Prostate gland (tissue), 2 donors: ENCODE measurements around the gene RSPH9. TPM values are rescaled to one million over a fixed set of nuclear protein-coding genes. Genes with fewer than 3 reads are reported as not detected.
"Not testable (repeated sequence)": the region's sequence is repeated elsewhere in the genome, so short reads cannot be mapped to it uniquely, and the experiment has no call there.

Experiments used
- DNase-seq: peaks from one replicate; pipeline ENCODE4 v3.0.0-alpha.2; 2019; ENCODE audit warnings: low spot score
- H3K27ac ChIP-seq, 2 donors: fragments of 200-600 bp; sonication (generic); 2 replicates each; pipeline ENCODE4 v1.5.1; 2017 to 2019
- H3K27me3 ChIP-seq: fragments of 200-600 bp; sonication (generic); replicated peaks from 2 replicates; pipeline ENCODE4 v1.5.1; 2019; ENCODE audit not compliant: insufficient read depth
- H3K36me3 ChIP-seq, 2 donors: fragments of 200-600 bp; sonication (generic); 1 replicate in 1 of 2; 2 replicates in 1 of 2; pipeline versions ENCODE4 v1.5.1 to v1.8.1; 2017 to 2019
- H3K4me1 ChIP-seq: fragments of 200-600 bp; sonication (generic); replicated peaks from 2 replicates; pipeline ENCODE4 v1.5.1; 2019
- H3K4me3 ChIP-seq, 2 donors: fragments of 200-600 bp; sonication (generic); 2 replicates each; pipeline ENCODE4 v1.5.1; 2017 to 2019
- H3K9me3 ChIP-seq: fragments of 200-600 bp; sonication (generic); 2 replicates; pipeline ENCODE4 v1.5.1; 2017
- CTCF ChIP-seq, 4 experiments: fragments of 200-600 bp in 2 of 4; fragments of 450-650 bp in 2 of 4; sonication (generic) in 2 of 4; IDR thresholded peaks; 1 replicate in 3 of 4; 2 replicates in 1 of 4; pipeline ENCODE4 v1.5.1; 2016 to 2019; ENCODE audit warnings: antibody characterized with exemption in 4 of 4, mild to moderate bottlenecking in 2 of 4, moderate library complexity in 2 of 4
- POLR2A ChIP-seq: fragments of 450-650 bp; IDR thresholded peaks from one replicate; pipeline ENCODE4 v1.6.1; 2016; ENCODE audit warnings: antibody characterized with exemption, mild to moderate bottlenecking
- POLR2AphosphoS5 ChIP-seq: sonication (generic); formaldehyde crosslinking; IDR thresholded peaks from one replicate; pipeline ENCODE4 v1.6.1; 2017; ENCODE audit warnings: antibody characterized with exemption
- WGBS: methylation state at CpG from one replicate; pipeline ENCODE4 v1.1.5; 2018; 5-methylcytosine and 5-hydroxymethylcytosine counted together
- intact Hi-C: fragments of 100-400 bp; cut with DNase I; formaldehyde crosslinking; loops from one replicate; pipeline ENCODE4 v1.14.2; 2022
- total RNA-seq, 2 donors: library from RNA; depleted of rRNA; stranded (reverse); fragments of >200 nt; gene quantifications; one replicate each; pipeline ENCODE4 v1.1.0, GENCODE V29; 2016

The RSPH9 gene
- total RNA-seq, 2 donors from 2014 or later = 0.23 to 1.9 TPM

GRCh38 chr6:43697421-43697820, 52.6 kb downstream of the RSPH9 start:
- no peak for DNase-seq
- 93% methylated on average over 3 of the region's 3 CpGs for WGBS
- Histone ChIP-seq H3K36me3 (no peaks in the 10 kb centered on the region), H3K4me3 (no peak overlapping the region), H3K27me3 (no peaks in the 10 kb centered on the region), H3K9me3 (no peaks in the 10 kb centered on the region), H3K27ac (no peak overlapping the region), H3K4me1 (peaks cover 4% of the 10 kb centered on the region)
- intact Hi-C loops = no loop called here
- TF ChIP-seq POLR2A = no peak
- no peak for TF ChIP-seq POLR2AphosphoS5
- TF ChIP-seq CTCF (IDR thresholded peaks at IDR 0.05) = no peak

- intact Hi-C loops = no loop called here
- H3K36me3 ChIP-seq = no peaks in the 10 kb centered on the region
- H3K9me3 ChIP-seq = no peaks in the 10 kb centered on the region
- no peaks in the 10 kb centered on the region for H3K27me3 ChIP-seq
- peaks cover 4% of the 10 kb centered on the region for H3K4me1 ChIP-seq
- H3K4me3 ChIP-seq = no peak overlapping the region
- DNase-seq = no peak
- TF ChIP-seq POLR2A (no peak), CTCF (IDR thresholded peaks at IDR 0.05) (no peak), POLR2AphosphoS5 (no peak)
- peak overlapping the region; percentile 14 to 78 for H3K27ac ChIP-seq
- WGBS = 33% methylated on average over 8 of the region's 8 CpGs
Observed at GRCh38 chr6:43698584-43699349, 53.9 kb downstream of the RSPH9 start.

GRCh38 chr6:43699564-43700186, 54.8 kb downstream of the RSPH9 start:
- peak; percentile 91 for TF ChIP-seq POLR2AphosphoS5
- TF ChIP-seq CTCF (IDR thresholded peaks at IDR 0.05) = no peak
- peak; percentile 83 for DNase-seq
- H3K4me1 ChIP-seq = peaks cover 5% of the 10 kb centered on the region
- no peak overlapping the region for H3K4me3 ChIP-seq
- no peaks in the 10 kb centered on the region for H3K36me3 ChIP-seq
- no peaks in the 10 kb centered on the region for H3K27me3 ChIP-seq
- H3K9me3 ChIP-seq = no peaks in the 10 kb centered on the region
- H3K27ac ChIP-seq = peak overlapping the region; percentile 14 to 78
- intact Hi-C loops = no loop called here
- WGBS = 13% methylated on average over 7 of the region's 7 CpGs

- H3K4me3 ChIP-seq, H3K27me3 ChIP-seq, H3K9me3 ChIP-seq, DNase-seq, H3K36me3 ChIP-seq, intact Hi-C loops, H3K27ac ChIP-seq: not testable (repeated sequence)
- peaks cover 10% of the 10 kb centered on the region for H3K4me1 ChIP-seq
- 87% methylated on average over 10 of the region's 10 CpGs for WGBS
Observed at GRCh38 chr6:43700939-43701560, 56.2 kb downstream of the RSPH9 start.

- 30% methylated on average over 2 of the region's 2 CpGs for WGBS
- H3K27ac ChIP-seq = peak overlapping the region; percentile 8 to 34
- no peak for DNase-seq
- no peak for TF ChIP-seq CTCF (IDR thresholded peaks at IDR 0.05)
- no peak for TF ChIP-seq POLR2AphosphoS5
- TF ChIP-seq POLR2A = no peak
- no peaks in the 10 kb centered on the region for H3K9me3 ChIP-seq
- H3K4me3 ChIP-seq = no peak overlapping the region
- H3K36me3 ChIP-seq = no peaks in the 10 kb centered on the region
- no peaks in the 10 kb centered on the region for H3K27me3 ChIP-seq
- peaks cover 13% of the 10 kb centered on the region for H3K4me1 ChIP-seq
- intact Hi-C loops = no loop called here
Observed at GRCh38 chr6:43702171-43702533, 57.3 kb downstream of the RSPH9 start.
